ENCODE results near the gene TTC27. TPM values are rescaled to one million over a fixed set of nuclear protein-coding genes. Genes with fewer than 3 reads are reported as not detected.

TTC27 gene
- total and polyA plus RNA-seq, 2 experiments from 2014 or later: 8.7 to 10.2 TPM

- no peaks in the 10 kb centered on the region for H3K9me3 ChIP-seq (ENCODE audit: low read depth)
- no peak for DNase-seq (ENCODE audit: low read depth in 1 of 2, low spot score in 1 of 2)
- peaks cover 30% of the 10 kb centered on the region for H3K36me3 ChIP-seq
- no peak overlapping the region for H3K4me3 ChIP-seq
- H3K4me1 ChIP-seq (ENCODE audit: low read depth): no peaks in the 10 kb centered on the region
- H3K27ac ChIP-seq: no peak overlapping the region
- no peaks in the 10 kb centered on the region for H3K27me3 ChIP-seq
- no peak for TF ChIP-seq CTCF (IDR thresholded peaks at IDR 0.05; ENCODE audit: low read depth, low read length)
Measured at GRCh38 chr2:32614084-32614483, 13.8 kb upstream of the TTC27 start.

- no peak for DNase-seq (ENCODE audit: low read depth in 1 of 2, low spot score in 1 of 2)
- Histone ChIP-seq H3K27me3 (no peaks in the 10 kb centered on the region), H3K27ac (no peak overlapping the region), H3K4me3 (no peak overlapping the region), H3K36me3 (peaks cover 17% of the 10 kb centered on the region), H3K4me1 (ENCODE audit: low read depth) (no peaks in the 10 kb centered on the region), H3K9me3 (ENCODE audit: low read depth) (no peaks in the 10 kb centered on the region)
- no peak for TF ChIP-seq CTCF (IDR thresholded peaks at IDR 0.05; ENCODE audit: low read depth, low read length)
Measured at GRCh38 chr2:32617599-32618189, 10.2 kb upstream of the TTC27 start.

- Histone ChIP-seq H3K4me3 (no peak overlapping the region), H3K27ac (peak overlapping the region; percentile 72)
- TF ChIP-seq CTCF (IDR thresholded peaks at IDR 0.05; ENCODE audit: low read depth, low read length): no peak
Measured at GRCh38 chr2:32622570-32623310, 5.1 kb upstream of the TTC27 start.

DNA sequence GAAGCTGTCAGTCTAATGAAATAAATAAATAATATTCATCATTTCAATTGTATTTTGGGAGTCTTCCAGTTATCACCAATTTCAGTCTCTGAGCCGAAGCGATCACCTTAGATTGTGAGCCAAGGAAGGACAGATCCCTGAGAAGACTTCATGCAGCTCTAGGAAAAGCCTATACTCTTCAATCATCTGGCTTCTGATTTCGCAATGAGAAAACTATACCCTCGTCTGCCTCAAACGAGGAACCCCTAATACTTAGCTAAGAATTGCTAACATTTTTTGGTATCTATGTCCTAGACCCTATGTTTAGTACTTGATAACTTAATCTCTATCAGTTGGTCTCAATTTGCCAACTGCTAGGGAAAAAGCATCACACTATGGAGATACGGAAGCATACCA, 4.5 kb upstream of the TTC27 start:
- H3K4me3 ChIP-seq: no peak overlapping the region
- H3K27ac ChIP-seq: peak overlapping the region; percentile 72
- no peaks in the 10 kb centered on the region for H3K27me3 ChIP-seq
- no peak for DNase-seq (ENCODE audit: low read depth in 1 of 2, low spot score in 1 of 2)
- H3K4me1 ChIP-seq (ENCODE audit: low read depth): no peaks in the 10 kb centered on the region
- H3K36me3 ChIP-seq: peaks cover 6% of the 10 kb centered on the region
- TF ChIP-seq CTCF (IDR thresholded peaks at IDR 0.05; ENCODE audit: low read depth, low read length): no peak
- no peaks in the 10 kb centered on the region for H3K9me3 ChIP-seq (ENCODE audit: low read depth)

More at GRCh38 chr2:32622570-32623310, 5.1 kb upstream of the TTC27 start:
- no peaks in the 10 kb centered on the region for H3K9me3 ChIP-seq (ENCODE audit: low read depth)
- DNase-seq (ENCODE audit: low read depth in 1 of 2, low spot score in 1 of 2): peak in 1 of 2 donors; percentile 13
- no peaks in the 10 kb centered on the region for H3K4me1 ChIP-seq (ENCODE audit: low read depth)
- no peaks in the 10 kb centered on the region for H3K27me3 ChIP-seq
- peaks cover 11% of the 10 kb centered on the region for H3K36me3 ChIP-seq

DNA sequence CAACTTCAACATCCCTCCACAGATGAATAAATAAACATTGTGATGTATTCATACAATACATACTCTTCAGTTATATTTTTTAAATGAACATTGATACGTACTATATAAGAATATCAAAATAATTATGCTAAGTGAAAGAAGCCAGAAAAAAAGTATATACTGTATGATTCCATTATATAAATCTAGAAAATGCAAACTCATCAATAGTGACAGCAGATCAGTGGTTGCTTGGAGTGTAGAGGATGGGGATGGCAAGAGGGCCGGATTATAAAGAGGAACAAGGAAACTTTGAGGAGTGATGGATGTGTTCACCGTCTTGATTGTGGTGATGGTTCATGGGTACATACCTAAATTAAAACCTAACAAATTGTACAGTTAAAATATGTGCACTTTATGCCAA, 3.0 kb upstream of the TTC27 start:
- DNase-seq (ENCODE audit: low read depth in 1 of 2, low spot score in 1 of 2): no peak
- no peaks in the 10 kb centered on the region for H3K27me3 ChIP-seq
- H3K4me3 ChIP-seq: no peak overlapping the region
- no peak for TF ChIP-seq CTCF (IDR thresholded peaks at IDR 0.05; ENCODE audit: low read depth, low read length)
- peaks cover 3% of the 10 kb centered on the region for H3K4me1 ChIP-seq (ENCODE audit: low read depth)
- H3K36me3 ChIP-seq: no peaks in the 10 kb centered on the region
- no peak overlapping the region for H3K27ac ChIP-seq
- H3K9me3 ChIP-seq (ENCODE audit: low read depth): no peaks in the 10 kb centered on the region
